Kidney capillary endothelial cell (primary cell): ENCODE results near the gene KCNMB3.
A peak's percentile ranks its signal among the peaks of the same experiment; 100 is the strongest.
"Not testable (repeated sequence)": the region's sequence is repeated elsewhere in the genome, so short reads cannot be mapped to it uniquely, and the experiment has no call there.

Experiments used
- DNase-seq: peaks from one replicate; pipeline ENCODE4 v3.0.0-alpha.2; 2018; ENCODE audit warnings: low spot score

KCNMB3 gene, protein sequence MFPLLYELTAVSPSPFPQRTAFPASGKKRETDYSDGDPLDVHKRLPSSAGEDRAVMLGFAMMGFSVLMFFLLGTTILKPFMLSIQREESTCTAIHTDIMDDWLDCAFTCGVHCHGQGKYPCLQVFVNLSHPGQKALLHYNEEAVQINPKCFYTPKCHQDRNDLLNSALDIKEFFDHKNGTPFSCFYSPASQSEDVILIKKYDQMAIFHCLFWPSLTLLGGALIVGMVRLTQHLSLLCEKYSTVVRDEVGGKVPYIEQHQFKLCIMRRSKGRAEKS

DNA sequence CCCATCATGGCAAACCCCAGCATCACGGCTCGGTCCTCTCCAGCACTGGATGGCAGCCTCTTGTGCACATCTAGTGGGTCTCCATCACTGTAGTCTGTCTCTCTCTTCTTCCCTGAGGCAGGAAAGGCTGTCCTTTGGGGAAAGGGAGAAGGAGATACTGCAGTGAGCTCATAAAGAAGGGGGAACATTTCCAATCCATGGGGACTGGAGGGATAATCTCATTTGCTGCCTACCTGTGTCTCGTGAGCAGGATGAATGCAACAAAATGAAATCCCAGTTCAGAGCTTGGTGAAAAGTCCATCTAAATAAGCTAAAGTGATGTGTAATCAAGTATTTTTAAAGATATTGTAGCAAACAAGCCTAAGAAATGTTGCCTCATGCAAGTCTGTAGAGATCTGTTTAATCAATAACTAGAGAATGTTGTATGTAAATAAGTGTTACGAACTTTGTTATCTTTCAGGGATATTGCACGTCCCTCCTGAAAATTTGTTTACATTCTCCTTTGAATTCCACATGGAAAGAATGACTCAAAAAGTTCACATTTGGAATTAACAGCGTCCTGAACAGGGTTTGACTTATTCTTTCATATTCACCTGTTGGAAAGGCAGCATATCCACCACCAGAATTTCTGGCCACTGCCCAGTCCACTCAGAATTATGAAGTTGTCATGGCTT, at the start of gene KCNMB3:
TSS of gene KCNMB3 (minus strand) at position 312 of the 674 bp plus-strand sequence. CDS start at position 188, 124 bp downstream.
- no peak for DNase-seq

DNA sequence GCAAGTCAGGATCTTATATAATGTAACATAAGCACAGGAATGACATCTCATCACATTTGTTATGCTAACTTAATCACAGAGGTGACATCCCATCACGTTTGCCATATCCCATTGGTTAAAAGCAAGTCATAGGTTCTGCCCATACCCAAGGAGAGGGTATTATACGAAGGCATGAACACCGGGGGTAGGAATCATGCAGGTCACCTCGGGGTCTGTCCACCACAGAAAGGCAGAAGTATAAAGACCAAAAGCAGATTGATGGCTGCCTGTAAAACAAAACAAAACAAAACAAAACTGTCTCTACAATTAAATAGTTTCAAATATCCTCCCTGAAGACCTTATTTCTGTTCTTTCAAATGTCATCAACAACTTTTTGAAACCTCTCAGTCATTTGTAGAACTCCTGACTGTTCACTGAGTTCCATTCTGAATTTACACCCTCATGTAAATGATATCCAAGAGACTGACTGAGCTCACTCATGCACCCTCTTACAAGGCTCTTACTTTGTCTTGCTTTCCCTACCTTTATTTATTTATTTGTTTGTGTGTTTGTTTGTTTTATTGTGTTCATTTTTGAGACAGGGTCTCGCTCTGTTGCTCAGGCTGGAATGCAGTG, 49.2 kb upstream of the KCNMB3 start:
- no peak for DNase-seq

DNA sequence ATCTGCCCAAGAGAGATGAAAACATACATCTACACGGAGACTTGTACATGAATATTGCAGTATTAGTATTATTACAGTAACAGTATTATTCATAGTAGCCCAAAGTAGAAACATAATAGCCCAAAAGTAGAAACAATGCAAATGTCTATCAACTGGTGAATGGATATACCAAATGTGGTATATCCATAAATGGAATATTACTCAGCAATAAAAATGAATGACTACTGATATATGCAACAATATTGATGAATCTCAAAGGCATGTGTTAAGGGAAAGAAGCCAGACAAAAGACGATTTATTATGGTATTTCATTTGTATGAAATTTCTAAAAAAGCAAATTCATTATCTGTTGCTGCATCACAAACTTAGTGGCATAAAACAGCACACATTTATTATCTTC, 48.4 kb upstream of the KCNMB3 start:
- no peak for DNase-seq

DNA sequence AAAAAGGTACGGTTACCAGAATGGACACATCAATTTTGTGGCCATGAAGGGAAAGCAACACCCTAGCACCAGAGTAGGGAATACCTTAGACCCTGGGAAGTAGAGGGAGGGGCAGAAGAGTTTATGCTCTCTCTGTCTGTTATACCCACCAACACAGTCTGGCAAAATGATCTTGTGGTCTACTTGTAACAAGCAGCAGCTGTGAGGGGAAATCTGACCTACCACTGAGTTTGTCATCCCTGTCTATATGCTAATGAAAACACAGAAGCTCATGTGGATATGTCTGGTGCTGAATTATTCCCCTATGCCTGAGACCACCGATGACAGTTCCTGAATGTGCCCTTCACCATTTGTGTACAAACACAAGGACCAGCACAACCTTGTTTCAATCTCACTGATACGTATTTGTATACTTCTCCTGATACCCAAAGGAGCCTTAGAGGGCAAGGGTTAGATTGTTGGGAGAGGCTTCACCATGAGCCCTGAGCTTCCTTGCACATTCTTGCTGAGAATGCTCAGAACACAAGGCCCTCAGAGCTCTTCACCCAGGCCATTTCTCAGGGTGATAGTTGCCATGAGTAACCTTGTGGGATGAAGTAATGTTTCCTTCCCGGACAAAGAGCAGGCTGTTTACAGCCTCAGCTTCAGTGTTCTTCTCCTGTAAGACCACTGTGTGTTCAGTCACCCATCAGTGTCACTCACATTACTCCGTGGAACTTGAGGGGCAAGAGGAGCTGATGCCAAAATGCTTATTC, 47.2 kb upstream of the KCNMB3 start:
- no peak for DNase-seq

DNA sequence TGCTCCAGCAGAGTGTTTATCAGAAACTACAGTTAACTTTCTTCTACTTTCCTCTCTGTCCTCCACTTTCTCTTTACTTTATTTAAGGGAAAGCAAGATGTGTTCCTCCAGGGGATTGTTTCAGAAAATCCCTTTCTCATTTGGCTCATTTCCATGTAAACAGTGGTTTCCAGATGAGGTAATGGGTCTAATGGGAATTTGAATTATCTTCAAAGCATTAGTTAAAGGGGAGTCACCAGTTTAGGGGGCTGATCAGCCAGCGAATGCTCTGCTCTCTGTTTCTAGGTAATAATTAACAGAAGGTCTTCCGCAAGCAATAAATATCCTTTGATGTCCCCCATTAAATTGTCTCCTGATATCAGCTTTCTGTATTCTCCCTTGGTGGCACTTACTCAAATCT, 41.5 kb upstream of the KCNMB3 start:
- no peak for DNase-seq

DNA sequence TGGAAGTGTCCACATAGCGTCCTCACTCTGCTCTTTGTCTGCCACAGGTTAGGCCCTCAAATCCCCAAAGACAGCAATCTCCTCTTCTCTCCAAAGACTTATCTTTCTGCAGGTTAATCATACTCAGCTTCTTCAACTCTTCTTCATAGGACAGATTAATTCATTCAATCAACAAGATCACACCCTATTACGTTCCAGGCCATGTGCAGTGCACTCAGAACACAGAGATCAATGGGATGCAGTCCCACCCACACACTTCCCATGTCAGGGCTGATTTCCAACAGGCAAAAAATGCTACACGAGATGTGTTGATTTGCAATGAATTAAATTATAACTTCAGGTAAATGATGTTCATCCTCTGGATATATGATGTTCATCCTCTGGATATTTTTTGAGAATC, 38.4 kb upstream of the KCNMB3 start:
- no peak for DNase-seq

DNA sequence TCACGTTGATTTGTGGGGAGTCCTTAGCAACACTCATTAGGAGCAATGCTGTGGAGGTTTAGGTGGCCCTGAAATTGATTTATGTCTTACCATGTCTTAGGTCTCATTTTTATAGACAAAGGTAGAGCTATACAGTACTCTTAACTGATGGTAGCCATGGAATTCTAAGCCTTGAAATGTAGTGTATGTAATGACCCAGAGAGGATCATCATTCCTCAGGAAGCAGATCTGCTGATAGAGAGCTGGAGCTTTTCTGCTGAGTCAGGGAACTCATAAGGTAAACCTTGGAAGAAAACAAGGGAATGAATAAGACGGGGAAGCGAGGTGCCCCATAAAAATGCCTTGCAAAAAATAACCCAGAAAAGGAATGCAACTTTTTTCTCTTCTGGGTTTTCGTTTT, 37.9 kb upstream of the KCNMB3 start:
- no peak for DNase-seq

DNA sequence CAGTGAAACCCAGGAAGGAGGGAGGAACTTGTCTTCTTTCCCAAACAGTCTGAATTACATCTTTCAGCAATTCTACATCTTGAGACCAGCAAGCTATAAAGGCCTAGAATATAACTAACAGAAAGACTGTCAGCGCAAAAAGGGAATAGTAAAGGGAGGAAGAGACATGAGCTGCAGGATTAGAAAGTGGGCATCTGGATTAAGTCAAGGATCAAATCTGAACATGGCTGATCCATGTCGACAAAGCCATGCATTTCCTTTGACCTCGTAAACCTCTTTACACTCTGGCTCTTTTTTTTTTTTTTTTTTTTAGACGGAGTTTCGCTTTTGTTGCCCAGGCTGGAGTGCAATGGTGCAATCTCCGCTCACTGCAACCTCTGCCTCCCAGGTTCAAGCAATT, 35.4 kb upstream of the KCNMB3 start:
- DNase-seq: no peak

DNA sequence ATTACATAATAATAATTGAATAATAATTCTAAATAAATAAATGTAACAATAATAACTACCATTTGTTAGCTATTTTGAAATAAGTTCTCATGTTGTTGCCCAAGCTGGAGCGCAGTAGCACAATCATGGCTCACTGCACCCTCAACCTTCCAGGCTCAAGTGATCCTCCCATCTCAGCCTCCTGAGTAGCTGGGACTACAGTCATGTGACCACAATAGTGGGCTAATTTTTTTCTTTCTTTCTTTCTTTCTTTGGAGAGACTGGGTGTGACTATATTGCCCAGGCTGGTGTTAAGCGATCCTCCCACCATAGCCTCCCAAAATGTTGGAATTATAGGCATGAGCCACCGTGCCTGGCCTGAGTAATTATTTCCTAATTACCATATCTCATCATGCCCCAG, 30.9 kb upstream of the KCNMB3 start:
- DNase-seq: no peak

DNA sequence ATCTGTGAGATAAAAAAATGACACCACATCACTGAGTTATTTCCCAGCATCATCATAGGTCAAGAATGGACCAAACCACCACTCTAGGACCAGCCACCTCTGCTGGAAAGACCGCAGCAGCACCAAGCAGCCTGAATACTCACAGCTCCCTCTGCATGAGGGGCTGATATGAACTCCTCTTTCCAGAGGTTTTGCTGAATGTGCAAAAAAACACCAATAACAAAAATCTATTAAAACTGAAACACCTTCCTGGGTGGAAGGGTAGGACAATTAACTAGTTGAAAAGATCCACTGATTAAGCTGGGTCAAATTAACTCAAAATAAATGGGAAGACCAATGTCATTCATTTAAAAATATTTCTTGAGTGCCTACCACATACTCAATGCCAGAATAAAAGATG, 28.9 kb upstream of the KCNMB3 start:
- DNase-seq: no peak

DNA sequence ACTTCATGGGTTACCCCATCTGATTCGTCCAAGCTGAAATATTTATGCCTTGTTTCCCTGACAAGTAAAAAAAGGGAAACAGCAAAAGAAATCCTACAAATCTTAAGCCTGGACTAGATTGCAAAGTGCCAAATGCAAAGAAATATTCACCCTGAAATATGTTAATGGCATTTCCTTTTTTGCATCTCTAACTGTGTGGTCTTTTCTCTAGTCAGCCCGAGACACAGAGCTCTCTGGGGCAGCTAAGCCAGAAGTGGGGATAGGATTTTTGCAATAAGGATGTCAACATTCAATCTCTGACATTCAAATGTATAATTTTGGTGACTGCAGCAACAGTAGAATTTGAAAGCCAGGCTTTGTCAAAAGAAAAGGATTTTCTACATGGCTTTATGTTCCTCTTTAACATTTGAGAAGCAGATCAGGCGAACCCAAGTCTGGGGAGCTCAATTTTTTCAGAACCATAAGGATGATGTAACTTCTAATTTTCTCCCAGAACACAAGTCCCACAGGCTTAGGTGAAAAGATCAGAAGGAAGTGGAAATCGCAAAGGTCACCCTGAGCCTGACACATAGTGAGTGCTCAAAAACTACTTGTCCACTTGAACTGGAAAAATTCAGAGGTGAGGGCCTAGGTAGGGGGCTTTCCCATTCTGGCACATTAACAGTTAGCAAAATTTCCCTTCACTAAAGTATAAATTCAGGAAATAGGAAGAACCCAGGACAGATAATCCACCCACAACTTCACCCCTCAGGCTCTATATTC, 28.2 kb upstream of the KCNMB3 start:
- DNase-seq: no peak

DNA sequence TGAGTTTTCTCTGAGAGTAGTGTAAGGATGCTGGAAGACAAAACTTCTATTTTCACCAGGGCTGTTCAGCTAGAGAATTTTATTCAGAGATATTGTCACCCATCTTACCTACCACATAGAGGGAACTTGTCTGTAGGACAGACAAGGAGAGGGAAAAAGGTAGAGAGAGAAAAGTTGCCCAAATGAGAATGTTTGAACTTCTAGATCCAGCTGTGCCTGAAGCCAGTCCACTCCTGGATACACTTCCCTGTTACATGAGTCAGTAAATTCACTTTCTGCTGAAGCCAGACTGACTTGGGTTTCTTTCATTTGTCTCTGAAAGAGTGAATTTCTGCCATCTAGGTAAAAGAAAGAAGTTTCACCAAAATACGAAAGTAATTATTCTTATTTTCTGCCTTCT, 27.2 kb upstream of the KCNMB3 start:
- DNase-seq: no peak

DNA sequence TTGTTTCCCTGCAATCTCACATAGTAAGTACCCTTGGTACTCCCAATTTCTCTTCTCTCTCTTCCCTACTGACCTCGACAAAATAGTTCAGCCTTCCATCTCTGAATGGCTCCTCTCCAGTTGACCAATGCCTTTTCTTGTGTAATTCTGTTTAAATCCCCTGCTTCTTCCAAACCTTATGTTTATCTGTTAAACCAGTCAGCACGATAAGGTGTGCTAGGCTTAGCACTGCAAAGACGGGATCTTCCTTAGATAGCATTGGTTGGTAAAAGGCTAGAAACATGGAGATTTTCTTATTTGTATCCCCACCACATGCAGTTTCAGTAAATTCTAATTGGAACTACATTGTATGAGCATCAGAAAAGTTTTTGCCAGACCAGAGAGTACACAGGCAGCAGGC, 25.8 kb upstream of the KCNMB3 start:
- no peak for DNase-seq

DNA sequence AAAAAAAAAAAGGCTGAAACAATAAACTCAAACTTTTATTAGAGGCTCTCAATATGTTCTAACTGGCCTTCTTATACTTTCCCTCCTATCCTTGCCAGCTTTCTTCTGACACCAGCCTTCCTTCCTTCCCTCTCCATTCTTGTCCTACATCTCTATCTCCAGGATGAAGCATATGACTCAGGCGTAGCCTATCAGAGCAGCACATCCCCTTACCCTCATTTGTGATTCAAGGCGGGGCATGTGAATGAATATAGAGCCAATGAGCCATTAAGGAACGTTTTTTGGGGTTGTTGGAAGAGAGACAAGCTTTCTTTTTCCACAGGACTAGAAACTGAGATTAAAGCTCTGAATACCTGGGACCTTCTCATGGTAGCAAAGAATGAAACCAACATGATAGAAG, 25.1 kb upstream of the KCNMB3 start:
- DNase-seq: no peak

DNA sequence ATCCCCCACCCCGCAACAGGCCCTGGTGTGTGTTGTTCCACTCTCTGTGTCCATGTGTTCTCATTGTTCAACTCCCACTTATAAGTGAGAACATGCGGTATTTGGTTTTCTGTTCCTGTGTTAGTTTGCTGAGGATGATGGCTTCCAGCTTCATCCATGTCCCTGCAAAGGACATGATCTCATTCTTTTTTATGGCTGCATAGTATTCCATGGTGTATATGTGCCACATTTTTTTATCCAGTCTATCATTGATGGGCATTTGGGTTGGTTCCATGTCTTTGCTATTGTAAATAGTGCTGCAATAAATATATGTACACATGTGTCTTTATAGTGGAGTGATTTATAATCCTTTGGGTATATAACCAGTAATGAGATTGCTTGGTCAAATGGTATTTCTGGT, 23.5 kb upstream of the KCNMB3 start:
- not testable (repeated sequence) for DNase-seq

DNA sequence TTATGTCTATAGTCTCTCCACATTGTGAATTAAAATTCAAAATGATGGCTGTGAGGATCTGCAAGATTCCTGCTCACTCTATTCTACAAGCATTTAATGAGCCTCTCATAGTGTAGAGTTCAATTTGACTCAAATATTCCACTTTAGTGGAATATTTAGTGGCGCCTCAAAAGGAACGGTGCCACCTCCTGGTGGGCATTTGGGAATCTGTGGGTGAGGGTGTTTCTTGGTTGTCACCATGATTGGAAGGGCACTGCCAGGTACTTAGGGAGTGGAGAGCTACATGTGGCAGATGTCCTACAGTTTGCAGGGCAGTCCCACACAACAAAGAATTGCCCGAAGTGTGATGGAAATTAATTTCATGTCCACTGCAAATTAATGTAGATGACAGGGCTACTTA, 21.5 kb upstream of the KCNMB3 start:
- DNase-seq: no peak

DNA sequence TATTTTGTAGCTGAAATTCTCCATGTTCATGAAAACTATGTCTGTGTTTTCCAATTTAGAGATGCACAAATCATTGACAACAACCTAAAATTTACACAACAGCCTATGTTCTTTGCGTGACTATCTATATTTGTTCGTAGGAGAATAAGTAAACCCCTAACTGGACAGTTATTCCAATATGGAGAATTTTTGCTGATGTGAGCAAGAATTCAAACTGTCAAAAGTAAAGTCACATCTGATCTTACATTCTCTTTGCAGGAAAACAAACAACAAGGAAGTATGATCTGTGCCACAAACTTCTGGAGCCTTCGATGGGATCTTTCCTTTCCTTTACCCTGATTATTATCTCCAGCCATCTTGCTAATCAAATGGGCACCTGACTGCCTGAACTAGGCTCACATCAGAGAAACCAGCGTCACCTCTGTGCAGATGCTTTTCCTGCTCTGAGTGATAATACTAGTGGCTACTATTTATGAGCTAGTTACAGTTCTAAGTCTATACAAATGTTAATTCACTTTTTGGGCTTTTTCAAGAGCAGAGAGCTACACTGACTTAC, 18.3 kb upstream of the KCNMB3 start:
- no peak for DNase-seq

DNA sequence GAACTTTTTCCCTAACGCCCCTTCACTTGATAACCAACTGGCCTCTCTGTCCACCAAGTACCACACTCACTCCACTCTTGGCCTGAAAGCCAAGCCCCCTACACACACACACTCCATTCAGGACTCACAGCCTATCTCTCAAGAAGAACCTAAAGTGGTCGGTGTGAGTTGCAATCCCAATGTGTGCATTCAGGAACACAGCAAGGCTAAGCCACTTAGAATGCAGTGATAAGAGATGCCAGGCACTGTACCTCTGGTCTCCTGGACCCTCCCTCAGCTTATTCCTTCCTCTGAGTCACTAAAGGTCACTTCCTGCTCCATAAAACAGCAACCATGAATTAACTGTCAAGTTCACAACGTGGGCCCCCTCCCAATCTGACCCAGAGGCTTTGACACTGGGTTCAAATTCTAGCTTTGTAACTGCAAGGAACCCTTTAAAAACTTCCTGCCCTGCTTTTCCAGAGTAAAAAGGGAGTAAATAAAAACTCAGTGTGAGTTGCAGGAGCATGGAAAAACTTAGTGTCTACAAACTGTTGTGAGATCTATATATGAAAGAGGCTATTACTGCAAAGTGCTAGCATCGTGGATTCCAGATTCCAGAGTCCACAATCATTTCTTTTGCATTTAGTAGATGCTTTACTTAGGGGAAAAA, 17.6 kb upstream of the KCNMB3 start:
- no peak for DNase-seq

DNA sequence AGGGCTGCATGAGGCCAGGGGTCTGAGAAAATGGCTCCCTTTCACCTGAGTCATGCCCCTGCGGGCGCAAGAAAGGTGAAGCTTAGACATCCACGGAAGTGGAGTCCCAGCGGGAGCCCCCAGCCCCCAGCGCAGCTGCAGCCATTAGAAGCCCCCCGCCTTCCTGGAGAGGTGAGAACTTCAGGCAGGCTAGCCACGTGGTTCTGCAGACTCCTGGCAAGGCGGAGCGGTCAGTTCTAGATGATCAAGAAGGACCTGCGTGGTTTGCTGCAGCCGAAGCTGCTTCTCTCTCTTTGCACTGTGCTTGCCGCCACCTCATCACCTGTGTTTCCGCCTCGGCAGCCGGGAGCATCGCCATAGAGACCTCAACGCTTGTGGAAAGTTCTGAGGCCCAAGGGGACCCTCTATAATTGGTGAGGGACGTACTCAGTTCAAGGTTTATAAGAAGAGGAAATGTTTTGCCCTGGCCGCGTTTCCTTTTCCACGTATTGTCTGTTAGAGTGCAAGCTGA, 15.8 kb upstream of the KCNMB3 start:
- DNase-seq: peak; percentile 46

DNA sequence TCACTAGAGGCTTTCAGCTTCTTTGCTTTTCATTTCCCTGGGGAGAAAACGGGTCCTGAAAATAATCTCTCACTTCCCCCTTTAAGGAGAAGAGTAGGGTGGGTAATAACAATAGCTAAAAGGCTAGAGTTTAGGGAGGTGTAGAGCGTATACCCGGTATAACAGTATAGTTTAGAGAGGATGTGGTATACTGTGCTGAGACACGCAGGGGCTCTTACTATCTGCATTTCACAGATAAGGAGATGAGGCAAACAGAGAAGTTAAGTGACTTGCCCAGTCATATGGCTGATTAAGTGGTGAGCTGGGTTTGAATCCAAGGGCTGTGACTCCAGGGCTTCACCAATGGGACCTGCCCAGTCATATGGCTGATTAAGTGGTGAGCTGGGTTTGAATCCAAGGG, 15.0 kb upstream of the KCNMB3 start:
- DNase-seq: no peak

DNA sequence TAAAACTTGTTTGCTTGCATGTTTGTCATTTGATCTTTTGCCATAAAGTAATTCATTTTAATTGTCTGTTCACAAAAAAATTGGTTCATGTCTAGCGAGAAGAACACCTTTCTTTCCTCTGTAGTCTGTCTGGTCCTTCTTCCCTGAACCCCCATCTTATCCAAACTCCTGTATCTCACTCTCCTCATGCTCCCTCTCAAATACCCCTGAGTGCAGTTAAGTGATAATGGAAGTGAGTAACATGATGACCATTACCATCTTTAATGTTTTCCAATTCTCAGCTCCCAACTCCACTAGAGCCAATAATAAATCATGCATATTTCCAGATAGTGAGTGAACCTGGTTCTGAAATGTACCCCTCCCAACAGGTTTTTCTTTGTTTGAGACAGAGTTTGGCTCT, 14.2 kb upstream of the KCNMB3 start:
- DNase-seq: no peak
